H9 (cell line): ENCODE data around the gene SH3RF3. TPM values are rescaled to one million over a fixed set of nuclear protein-coding genes. Genes with fewer than 3 reads are reported as not detected.
A peak's percentile ranks its signal among the peaks of the same experiment; 100 is the strongest.

Experiments
- DNase-seq: peaks from one replicate; pipeline ENCODE4 v3.0.0-alpha.2; 2017
- H2AFZ ChIP-seq: one replicate; pipeline ENCODE4 v1.6.1; 2013; ENCODE audit warnings: mild to moderate bottlenecking, low read length, control low read depth, moderate library complexity
- H2AK5ac ChIP-seq: 2 replicates; pipeline ENCODE4 v1.6.1; 2013; ENCODE audit warnings: low read length, control low read depth, mixed read lengths; ENCODE audit not compliant: insufficient read length
- H2BK120ac ChIP-seq: one replicate; pipeline ENCODE4 v1.6.1; 2013; ENCODE audit warnings: low read depth, mild to moderate bottlenecking, low read length, control low read depth, inconsistent platforms; ENCODE audit not compliant: poor library complexity, severe bottlenecking
- H2BK12ac ChIP-seq: 2 replicates; pipeline ENCODE4 v1.6.1; 2013; ENCODE audit warnings: low read length, control low read depth, mixed read lengths, low read depth; ENCODE audit not compliant: insufficient read length
- H2BK15ac ChIP-seq: 2 replicates; pipeline ENCODE4 v1.6.1; 2013; ENCODE audit warnings: low read depth, low read length, control low read depth
- H2BK20ac ChIP-seq: one replicate; pipeline ENCODE4 v1.6.1; 2013; ENCODE audit warnings: low read depth, mild to moderate bottlenecking, low read length, control low read depth, inconsistent platforms; ENCODE audit not compliant: poor library complexity, severe bottlenecking
- H2BK5ac ChIP-seq: 2 replicates; pipeline ENCODE4 v1.6.1; 2013; ENCODE audit warnings: low read length, control low read depth, mixed read lengths; ENCODE audit not compliant: insufficient read length
- H3K14ac ChIP-seq: 2 replicates; pipeline ENCODE4 v1.6.1; 2013; ENCODE audit warnings: low read length, control low read depth; ENCODE audit not compliant: insufficient read depth
- H3K18ac ChIP-seq: 2 replicates; pipeline ENCODE4 v1.6.1; 2013; ENCODE audit warnings: low read depth, mild to moderate bottlenecking, mixed read lengths, low read length, control low read depth; ENCODE audit not compliant: insufficient read length
- H3K23ac ChIP-seq: 2 replicates; pipeline ENCODE4 v1.6.1; 2013; ENCODE audit warnings: low read length, control low read depth, mixed read lengths, low read depth; ENCODE audit not compliant: insufficient read length
- H3K23me2 ChIP-seq: 2 replicates; pipeline ENCODE4 v1.6.1; 2013; ENCODE audit warnings: low read depth, mild to moderate bottlenecking, mixed read lengths, low read length, control low read depth; ENCODE audit not compliant: insufficient read length, poor library complexity, severe bottlenecking
- H3K27ac ChIP-seq: 2 replicates; pipeline ENCODE4 v1.5.1; 2013; ENCODE audit warnings: low read length, control low read depth, mixed read lengths, low read depth; ENCODE audit not compliant: insufficient read length
- H3K27me3 ChIP-seq: 2 replicates; pipeline ENCODE4 v1.6.1; 2013; ENCODE audit warnings: low read length, control low read depth, inconsistent platforms; ENCODE audit not compliant: insufficient read depth
- H3K4ac ChIP-seq: 2 replicates; pipeline ENCODE4 v1.6.1; 2013; ENCODE audit warnings: low read depth, mild to moderate bottlenecking, control low read depth, inconsistent platforms, low read length, moderate library complexity
- H3K4me1 ChIP-seq: 2 replicates; pipeline ENCODE4 v1.6.1; 2013; ENCODE audit warnings: low read length, control low read depth, inconsistent platforms; ENCODE audit not compliant: insufficient read depth
- H3K4me2 ChIP-seq: 2 replicates; pipeline ENCODE4 v1.6.1; 2013; ENCODE audit warnings: low read length, control low read depth, mixed read lengths; ENCODE audit not compliant: insufficient read length, insufficient read depth
- H3K56ac ChIP-seq: 2 replicates; pipeline ENCODE4 v1.6.1; 2013; ENCODE audit warnings: low read depth, mild to moderate bottlenecking, mixed read lengths, low read length, control low read depth; ENCODE audit not compliant: insufficient read length
- H3K79me1 ChIP-seq: 2 replicates; pipeline ENCODE4 v1.6.1; 2013; ENCODE audit warnings: low read depth, mild to moderate bottlenecking, moderate library complexity, low read length, control low read depth, inconsistent platforms; ENCODE audit not compliant: insufficient read depth, poor library complexity, severe bottlenecking
- H3K79me2 ChIP-seq: 2 replicates; pipeline ENCODE4 v1.6.1; 2013; ENCODE audit warnings: low read length, control low read depth, inconsistent platforms; ENCODE audit not compliant: insufficient read depth
- H3K9ac ChIP-seq: 2 replicates; pipeline ENCODE4 v1.6.1; 2013; ENCODE audit warnings: low read length, control low read depth, mixed read lengths; ENCODE audit not compliant: insufficient read length; ENCODE audit errors: extremely low read depth
- H3K9me3 ChIP-seq: one replicate; pipeline ENCODE4 v1.6.1; 2013; ENCODE audit warnings: low read depth, low read length, inconsistent platforms; ENCODE audit not compliant: control insufficient read depth
- H3T11ph ChIP-seq: one replicate; pipeline ENCODE4 v1.6.1; 2013; ENCODE audit warnings: mild to moderate bottlenecking, low read length, control low read depth, inconsistent platforms
- H4K20me1 ChIP-seq: one replicate; pipeline ENCODE4 v1.6.1; 2013; ENCODE audit not compliant: control insufficient read depth, insufficient read length, insufficient read depth
- H4K5ac ChIP-seq: 2 replicates; pipeline ENCODE4 v1.6.1; 2013; ENCODE audit warnings: low read depth, mild to moderate bottlenecking, mixed read lengths, low read length, control low read depth; ENCODE audit not compliant: insufficient read length
- H4K8ac ChIP-seq: replicated peaks from 2 replicates; pipeline ENCODE4 v1.6.1; 2013; ENCODE audit warnings: low read length, control low read depth, mixed read lengths, low read depth; ENCODE audit not compliant: insufficient read length
- H4K91ac ChIP-seq: 2 replicates; pipeline ENCODE4 v1.6.1; 2013; ENCODE audit warnings: low read depth, mild to moderate bottlenecking, moderate library complexity, mixed read lengths, low read length, control low read depth; ENCODE audit not compliant: insufficient read length
- H3K27ac Mint-ChIP-seq, 3 experiments: 2 replicates in 2 of 3; 3 replicates in 1 of 3; pipeline ENCODE4 v1.8.0; 2020 to 2021; ENCODE audit warnings: mixed read lengths in 3 of 3, mild to moderate bottlenecking in 1 of 3, moderate library complexity in 1 of 3
- H3K27me3 Mint-ChIP-seq: 2 replicates; pipeline ENCODE4 v1.8.0; 2021; ENCODE audit warnings: low read depth, mild to moderate bottlenecking, moderate library complexity, mixed read lengths
- H3K36me3 Mint-ChIP-seq, 3 experiments: 2 replicates in 2 of 3; 3 replicates in 1 of 3; pipeline ENCODE4 v1.8.0; 2020 to 2021; ENCODE audit warnings: low read depth in 3 of 3, mixed read lengths in 3 of 3; ENCODE audit not compliant: insufficient read depth in 1 of 3
- H3K4me1 Mint-ChIP-seq, 2 experiments: 2 replicates each; pipeline ENCODE4 v1.8.0; 2020; ENCODE audit warnings: mixed read lengths in 2 of 2
- H3K4me3 Mint-ChIP-seq, 2 experiments: 2 replicates in 1 of 2; 3 replicates in 1 of 2; pipeline ENCODE4 v1.8.0; 2020 to 2021; ENCODE audit warnings: mild to moderate bottlenecking in 2 of 2, mixed read lengths in 2 of 2, moderate library complexity in 1 of 2
- H3K9me3 Mint-ChIP-seq, 2 experiments: 2 replicates in 1 of 2; 3 replicates in 1 of 2; pipeline ENCODE4 v1.8.0; 2020; ENCODE audit warnings: mild to moderate bottlenecking in 2 of 2, mixed read lengths in 2 of 2, moderate library complexity in 1 of 2
- CTCF ChIP-seq: fragments of 200-600 bp; sonication (generic); conservative IDR thresholded peaks from 3 replicates; pipeline ENCODE4 v1.8.0; 2021; ENCODE audit warnings: antibody characterized with exemption, mild to moderate bottlenecking
- WGBS: extraction: QIAGEN DNeasy Blood & Tissue Kit; methylation state at CpG from one replicate; pipeline ENCODE4 v1.1.7; 2013; ENCODE audit warnings: missing lambda C conversion rate, low lambda C conversion rate, mixed read lengths; ENCODE audit not compliant: insufficient read length; ENCODE audit errors: extremely low coverage; 5-methylcytosine and 5-hydroxymethylcytosine counted together
- total RNA-seq: library from RNA; stranded (reverse); gene quantifications from 2 replicates; pipeline ENCODE4 v1.2.1, GENCODE V29; 2021

SH3RF3 gene
- total RNA-seq, 1 experiment from 2014 or later, result 0.46 TPM

- H2BK5ac ChIP-seq, result no peak overlapping the region
- no peak overlapping the region for H3K23ac ChIP-seq
- H3K79me2 ChIP-seq, result no peaks in the 10 kb centered on the region
- no peaks in the 10 kb centered on the region for H3K79me1 ChIP-seq
- Mint-ChIP-seq H3K9me3 (peaks cover 0 to 5% of the 10 kb centered on the region in 2 experiments; a peak in 3 of 5 replicates), H3K4me3 (no peak overlapping the region), H3K27ac (no peak overlapping the region), H3K27me3 (no peaks in the 10 kb centered on the region; the same call in 1 of the 2 replicates), H3K36me3 (no peaks in the 10 kb centered on the region), H3K4me1 (no peaks in the 10 kb centered on the region)
- H3K23me2 ChIP-seq, result no peaks in the 10 kb centered on the region
- H2BK15ac ChIP-seq, result no peak overlapping the region
- no peaks in the 10 kb centered on the region for H4K20me1 ChIP-seq
- TF ChIP-seq CTCF, result no peak
- no CpG with 5 or more reads among the region's 12 CpGs for WGBS
- no peak overlapping the region for H3K9ac ChIP-seq
- no peak overlapping the region for H2BK12ac ChIP-seq
- H4K91ac ChIP-seq, result no peak overlapping the region
- H2AFZ ChIP-seq, result no peak overlapping the region
- H3K14ac ChIP-seq, result peak overlapping the region; percentile 72; the same call in 1 of the 2 replicates
- H4K8ac ChIP-seq, result no peak overlapping the region
- H3K4me2 ChIP-seq, result no peak overlapping the region
- H2BK20ac ChIP-seq, result no peak overlapping the region
- H2AK5ac ChIP-seq, result no peak overlapping the region
- no peak overlapping the region for H3K4ac ChIP-seq
- DNase-seq, result no peak
- H2BK120ac ChIP-seq, result no peak overlapping the region
- H3K18ac ChIP-seq, result no peak overlapping the region
- no peak overlapping the region for H3T11ph ChIP-seq
- no peaks in the 10 kb centered on the region for H3K4me1 ChIP-seq
- H3K56ac ChIP-seq, result no peak overlapping the region
- no peak overlapping the region for H3K27ac ChIP-seq
- no peak overlapping the region for H4K5ac ChIP-seq
- H3K27me3 ChIP-seq, result no peaks in the 10 kb centered on the region
- H3K9me3 ChIP-seq, result no peaks in the 10 kb centered on the region
Observed at GRCh38 chr2:109450574-109451273, 321.7 kb downstream of the SH3RF3 start.
